GM18520 (cell line): ENCODE results near the gene FOXJ3.

Experiments
- ATAC-seq: cut with Tn5 transposase; IDR thresholded peaks from one replicate; pipeline ENCODE4 v1.9.1; 2021; ENCODE audit not compliant: unreplicated experiment

FOXJ3 gene

DNA sequence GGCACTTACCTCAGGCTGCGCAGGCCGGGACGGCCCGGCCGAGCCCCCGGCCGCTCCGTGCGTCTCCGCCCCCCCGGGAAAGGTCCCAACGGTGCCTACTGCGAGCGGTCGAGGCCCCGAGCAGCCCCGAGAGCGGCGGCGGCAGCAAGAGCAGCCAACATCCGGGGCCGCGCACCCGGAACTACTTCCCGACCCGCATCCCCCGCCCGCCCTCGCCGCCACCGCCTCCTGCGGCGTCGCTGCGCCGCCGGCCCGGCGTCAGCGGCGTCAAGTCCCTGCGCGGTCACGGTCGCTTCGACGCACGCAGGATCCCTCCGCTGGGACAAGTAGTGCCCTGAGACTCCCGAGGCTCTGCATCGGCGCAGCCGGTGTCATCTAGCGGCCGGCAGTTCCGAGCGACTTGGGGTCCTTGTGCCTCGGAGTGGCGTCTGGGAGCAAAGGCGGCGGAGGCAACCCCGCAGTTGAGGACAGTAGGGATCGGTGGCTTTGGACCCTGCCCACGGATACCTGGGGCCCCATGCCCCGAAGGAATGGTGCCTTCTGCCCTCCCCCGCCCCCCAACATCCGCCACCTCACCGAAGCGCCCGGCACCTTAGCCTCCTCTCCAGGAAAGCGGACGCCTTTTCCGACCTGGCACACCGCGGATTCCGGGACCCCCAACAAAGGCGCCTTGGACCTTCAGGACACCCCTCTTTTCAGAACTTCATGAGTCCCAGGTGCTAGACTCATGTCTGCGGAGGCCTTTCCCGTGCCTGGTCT is at the start of gene FOXJ3:
TSS of gene FOXJ3 (minus strand) at position 186 of the 759 bp plus-strand sequence. CDS start 24,142 bp downstream, outside the sequence.
- ATAC-seq, result peak; percentile 60

GRCh38 chr1:42381280-42381673 is 46.2 kb upstream of the FOXJ3 start:
- no peak for ATAC-seq

DNA sequence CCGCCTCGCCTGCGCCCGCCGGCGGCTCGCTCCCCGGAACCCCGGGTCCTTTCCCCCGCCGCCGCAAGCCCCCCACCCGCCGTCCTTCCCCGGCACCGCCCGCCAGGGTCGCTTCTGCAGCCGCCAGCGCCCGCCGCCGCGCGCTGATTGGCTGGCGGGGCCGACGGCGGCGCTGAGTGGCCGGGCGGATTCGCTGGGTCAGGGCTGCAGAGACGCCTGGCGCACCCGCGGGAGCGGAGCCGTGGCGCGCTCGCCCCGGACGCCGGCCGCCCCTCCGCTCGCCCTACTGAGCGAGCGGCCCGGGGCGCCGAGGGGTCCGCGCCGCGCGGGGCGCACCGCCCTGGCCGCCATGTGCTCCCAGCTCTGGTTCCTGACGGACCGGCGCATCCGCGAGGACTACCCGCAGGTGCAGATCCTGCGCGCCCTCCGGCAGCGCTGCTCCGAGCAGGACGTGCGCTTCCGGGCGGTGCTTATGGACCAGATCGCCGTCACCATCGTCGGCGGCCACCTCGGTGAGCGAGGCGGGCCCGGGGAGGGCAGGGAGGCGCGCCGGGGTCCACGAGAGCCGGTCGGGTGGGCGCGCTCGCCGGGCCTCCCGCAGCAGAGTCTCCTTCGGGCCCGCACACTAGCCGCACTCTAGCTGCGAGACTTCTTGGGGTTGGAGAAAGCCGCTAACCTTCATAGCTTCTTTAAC is 45.7 kb upstream of the FOXJ3 start, which contains the start of gene RIMKLA:
TSS of gene RIMKLA (plus strand) at position 207 of the 694 bp plus-strand sequence. CDS start at position 350, 143 bp downstream.
- peak; percentile 69 for ATAC-seq

GRCh38 chr1:42379794-42380585 is 45.0 kb upstream of the FOXJ3 start:
- peak; percentile 24 for ATAC-seq

GRCh38 chr1:42372796-42373195 is 37.8 kb upstream of the FOXJ3 start:
- no peak for ATAC-seq

- no peak for ATAC-seq
These were observed 36.0 kb upstream of the FOXJ3 start for GRCh38 chr1:42370876-42371549.

DNA sequence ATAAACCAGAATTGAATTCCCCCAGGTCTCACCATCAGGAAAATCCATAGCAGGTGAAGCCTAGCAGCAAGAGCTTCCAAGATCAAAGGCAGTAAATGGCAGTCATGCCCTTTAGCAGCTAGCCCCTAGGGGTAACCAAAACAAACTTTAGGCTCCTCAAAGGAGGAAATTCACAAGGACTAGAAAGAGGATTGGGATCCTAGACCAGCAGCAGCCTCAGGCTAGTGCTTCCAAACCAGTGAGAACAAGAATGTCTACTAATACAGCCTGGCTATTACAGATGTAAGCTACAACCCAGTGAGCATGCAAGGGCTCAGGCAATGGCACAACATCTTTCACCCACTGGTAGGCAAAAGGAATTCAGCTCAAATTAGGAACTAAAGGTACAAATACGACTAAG is 34.4 kb upstream of the FOXJ3 start:
- ATAC-seq, result no peak

DNA sequence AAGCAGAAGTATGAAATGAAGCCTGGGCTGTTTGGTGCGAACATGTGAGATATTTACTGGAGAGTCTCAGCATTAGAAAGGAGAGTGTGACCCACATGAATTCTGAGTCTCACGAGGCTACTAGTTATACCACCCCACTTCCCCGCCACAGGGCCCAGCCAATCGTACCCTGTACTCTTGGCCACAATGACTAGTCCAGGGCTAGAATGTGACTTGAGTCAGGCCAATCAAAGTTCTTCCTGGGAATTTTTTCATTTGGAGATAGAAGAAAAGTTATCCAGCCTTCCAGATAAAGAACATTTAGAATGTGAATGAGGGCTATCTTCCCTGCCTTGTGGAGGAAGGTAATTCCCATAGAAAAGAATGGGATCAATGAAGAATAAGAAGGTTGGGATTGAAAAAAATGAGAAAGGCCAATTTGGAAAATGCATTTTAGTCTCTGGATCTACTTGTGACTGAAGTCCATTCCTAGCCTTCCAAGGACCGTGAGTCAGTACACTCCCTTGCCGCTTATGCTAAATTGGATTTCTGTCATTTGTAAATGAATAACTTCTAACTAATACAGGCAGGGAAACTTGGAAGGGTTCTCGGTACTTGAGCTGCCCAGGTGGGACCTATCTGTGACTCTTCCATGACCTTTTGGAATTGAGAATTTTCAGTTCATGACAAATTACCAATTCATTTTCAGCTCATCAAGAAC is 33.2 kb upstream of the FOXJ3 start:
- ATAC-seq, result no peak

- ATAC-seq, result no peak
These were observed 30.1 kb upstream of the FOXJ3 start for GRCh38 chr1:42365118-42365517.

DNA sequence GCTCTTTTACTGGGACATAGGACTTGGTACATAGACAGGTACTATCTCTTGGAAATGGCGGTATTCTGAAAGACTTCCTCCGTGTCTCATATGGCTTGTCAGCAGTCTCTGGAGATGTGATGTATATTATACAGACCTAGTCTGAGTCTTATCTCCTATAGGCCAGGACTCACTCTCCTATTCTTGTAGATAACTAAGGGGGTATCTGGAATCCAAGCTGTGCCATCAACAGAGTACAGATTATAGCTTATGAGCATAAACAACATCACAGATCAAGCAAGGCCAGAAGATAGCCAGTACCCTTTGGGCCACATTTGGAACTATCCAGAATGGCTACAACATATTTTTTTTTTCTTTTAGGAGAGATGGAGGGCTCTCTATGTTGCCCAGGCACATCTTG is 29.5 kb upstream of the FOXJ3 start:
- ATAC-seq, result no peak

DNA sequence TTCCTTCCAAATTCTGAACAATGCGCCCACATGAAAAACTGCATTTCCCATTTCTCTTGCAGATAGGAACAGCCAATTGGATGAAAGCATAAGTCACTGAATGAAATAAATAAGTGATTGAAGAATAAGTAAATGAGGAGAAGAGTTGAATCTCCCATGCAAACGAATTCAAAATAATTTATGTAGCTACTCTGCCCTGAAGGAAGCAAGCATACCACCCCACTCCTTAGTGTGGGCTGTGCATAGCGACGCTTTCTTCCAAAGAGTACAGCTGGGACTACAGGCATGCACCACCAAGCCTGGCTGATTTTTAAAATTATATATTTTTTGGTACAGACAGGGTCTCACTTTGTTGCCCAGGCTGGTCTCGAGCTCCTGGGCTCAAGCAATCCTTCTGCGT is 29.1 kb upstream of the FOXJ3 start:
- no peak for ATAC-seq

GRCh38 chr1:42359466-42359865 is 24.4 kb upstream of the FOXJ3 start:
- ATAC-seq, result no peak

DNA sequence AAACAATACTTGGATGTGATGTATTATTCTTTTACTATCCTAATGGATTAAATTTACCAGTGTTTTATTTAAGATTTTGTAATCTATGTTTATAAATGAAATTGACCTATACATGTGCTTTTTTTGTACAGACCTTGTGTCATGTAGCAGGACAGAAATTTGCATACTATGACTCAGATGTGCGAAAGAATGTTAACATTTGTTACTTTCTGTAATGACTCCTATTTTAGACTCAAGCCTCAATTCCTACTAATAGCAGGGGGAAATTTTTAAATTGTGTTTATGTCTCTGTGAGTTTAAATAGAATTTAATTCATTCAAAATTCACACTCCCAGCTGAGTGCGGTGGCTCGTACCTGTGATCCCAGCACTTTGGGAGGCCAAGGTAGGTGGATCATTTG is 23.8 kb upstream of the FOXJ3 start:
- peak; percentile 68 for ATAC-seq

DNA sequence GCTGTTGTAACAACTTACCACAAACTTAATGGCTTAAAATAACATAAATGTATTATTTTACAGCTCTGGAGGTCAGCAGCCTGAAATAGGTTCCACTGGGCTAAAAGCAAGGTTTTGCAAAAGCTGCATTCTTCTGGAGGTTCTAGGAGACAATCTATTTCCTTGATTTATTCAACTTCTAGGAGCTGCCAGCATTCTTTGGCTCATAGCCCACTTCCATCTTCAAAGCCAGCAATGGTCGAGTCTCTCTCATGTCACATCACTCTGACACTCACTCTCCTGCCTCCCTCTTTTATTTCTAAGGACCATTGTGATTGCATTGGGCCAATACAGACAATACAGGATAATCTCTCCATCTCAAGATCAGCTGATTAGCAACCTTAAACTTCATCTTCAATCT is 15.1 kb upstream of the FOXJ3 start:
- ATAC-seq, result no peak

- no peak for ATAC-seq
These were observed 13.5 kb upstream of the FOXJ3 start for GRCh38 chr1:42348498-42348897.

DNA sequence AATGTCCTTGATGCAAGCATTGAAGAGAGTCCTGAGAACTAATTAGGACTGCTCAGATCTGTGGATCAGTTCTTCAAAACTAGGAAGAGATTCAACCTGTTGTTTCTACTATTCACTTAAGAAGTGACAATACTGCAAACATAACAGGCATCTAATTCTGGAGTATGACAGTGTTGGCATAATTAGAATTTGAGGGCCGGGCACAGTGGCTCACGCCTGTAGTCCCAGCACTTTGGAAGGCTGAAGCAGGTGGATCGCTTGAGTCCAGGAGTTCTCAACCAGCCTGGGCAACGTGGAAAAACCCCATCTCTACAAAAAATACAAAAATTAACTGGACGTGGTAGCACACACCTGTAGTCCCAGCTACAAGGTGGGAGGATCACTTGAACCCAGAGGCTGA is 8.0 kb upstream of the FOXJ3 start:
- no peak for ATAC-seq

DNA sequence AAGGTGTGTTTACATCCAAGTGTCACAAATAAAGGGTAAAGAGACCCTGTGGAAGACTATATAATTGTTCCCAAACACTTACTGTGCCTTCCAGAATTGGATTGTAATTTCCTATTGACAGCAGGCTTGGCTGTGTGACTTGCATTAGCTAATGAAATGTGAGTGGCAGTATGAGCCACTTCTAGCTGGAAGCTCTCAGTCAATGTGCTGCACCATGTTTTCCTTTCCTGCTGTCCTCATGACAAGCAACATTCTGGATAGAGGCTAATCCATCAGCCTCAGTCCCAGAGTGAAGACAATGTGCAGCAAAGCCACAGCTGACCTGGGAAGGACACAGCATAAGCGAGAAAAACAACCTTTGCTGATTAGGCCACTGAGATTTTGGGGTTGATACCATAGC is 5.9 kb upstream of the FOXJ3 start:
- no peak for ATAC-seq

- no peak for ATAC-seq
These were observed 5.1 kb upstream of the FOXJ3 start for GRCh38 chr1:42340093-42340492.

DNA sequence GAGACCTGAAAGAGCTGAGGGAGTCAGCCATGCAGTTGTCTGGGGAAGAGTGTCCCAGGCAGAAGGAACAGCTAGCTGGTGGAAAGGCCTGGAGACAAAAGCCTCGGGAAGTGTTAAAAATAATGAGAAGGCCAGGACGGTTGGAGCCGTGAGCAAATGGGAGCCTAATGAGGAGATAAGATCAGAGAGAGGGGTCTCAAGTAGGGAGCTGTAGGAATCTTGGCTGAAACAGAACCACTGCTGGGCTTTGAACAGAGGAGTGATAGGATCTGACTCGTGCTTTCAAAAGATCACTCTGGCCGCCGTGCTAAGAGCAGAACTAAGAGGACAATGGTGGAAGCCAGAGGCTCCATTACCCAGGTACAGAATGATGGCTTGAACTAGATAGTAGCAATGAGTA is 1.9 kb upstream of the FOXJ3 start:
- ATAC-seq, result no peak

GRCh38 chr1:42335809-42336518 is 929 bp upstream of the FOXJ3 start:
- ATAC-seq, result no peak
